Keratinocyte (primary cell): Measurements from ENCODE around the gene PECR. TPM values are rescaled to one million over a fixed set of nuclear protein-coding genes. Genes with fewer than 3 reads are reported as not detected.

ENCODE experiments used
- DNase-seq: peaks from one replicate; pipeline ENCODE4 v3.0.0-alpha.2; 2011; ENCODE audit warnings: low read depth, missing footprints, low spot score
- FAIRE-seq: peaks from 2 replicates; lab custom pipeline; 2011; peaks lifted over from hg19 to GRCh38; lab: Jason Lieb, UNC
- H2AFZ ChIP-seq: 2 replicates; pipeline ENCODE4 v1.6.0; 2012; ENCODE audit warnings: low read length, control low read depth, inconsistent platforms; ENCODE audit not compliant: control insufficient read depth
- H3K27ac ChIP-seq: 2 replicates; pipeline ENCODE4 v1.5.1; 2011; ENCODE audit warnings: low read length; ENCODE audit not compliant: control insufficient read depth, insufficient read depth
- H3K27me3 ChIP-seq: 3 replicates; pipeline ENCODE4 v1.6.0; 2011; ENCODE audit warnings: low read length; ENCODE audit not compliant: control insufficient read depth, insufficient read depth; ENCODE audit errors: extremely low read depth
- H3K36me3 ChIP-seq, 2 experiments: 2 replicates in 1 of 2; 3 replicates in 1 of 2; pipeline ENCODE4 v1.5.1; 2011; ENCODE audit warnings: low read length in 2 of 2, mild to moderate bottlenecking in 1 of 2; ENCODE audit not compliant: control insufficient read depth in 2 of 2, insufficient read depth in 2 of 2; ENCODE audit errors: extremely low read depth in 1 of 2
- H3K4me1 ChIP-seq: 3 replicates; pipeline ENCODE4 v1.5.1; 2011; ENCODE audit warnings: low read length; ENCODE audit not compliant: control insufficient read depth, insufficient read depth; ENCODE audit errors: extremely low read depth
- H3K4me2 ChIP-seq: 3 replicates; pipeline ENCODE4 v1.6.0; 2011; ENCODE audit warnings: low read depth, low read length; ENCODE audit not compliant: control insufficient read depth, insufficient read depth; ENCODE audit errors: extremely low read depth
- H3K4me3 ChIP-seq, 3 experiments: fragments of 200-600 bp in 1 of 3; sonication (generic) in 1 of 3; 2 replicates in 2 of 3; 3 replicates in 1 of 3; pipeline ENCODE4 v1.5.1; 2011 to 2016; ENCODE audit warnings: low read length in 3 of 3, mild to moderate bottlenecking in 3 of 3, control low read depth in 2 of 3, inconsistent platforms in 1 of 3, low read depth in 1 of 3, mixed read lengths in 1 of 3, mixed run types in 1 of 3, moderate library complexity in 1 of 3; ENCODE audit not compliant: control insufficient read depth in 2 of 3, insufficient read depth in 2 of 3; ENCODE audit errors: extremely low read depth in 1 of 3
- H3K79me2 ChIP-seq: 2 replicates; pipeline ENCODE4 v1.6.0; 2012; ENCODE audit warnings: low read length; ENCODE audit not compliant: control insufficient read depth, insufficient read depth
- H3K9ac ChIP-seq: 3 replicates; pipeline ENCODE4 v1.6.0; 2011; ENCODE audit warnings: low read length; ENCODE audit not compliant: control insufficient read depth, insufficient read depth; ENCODE audit errors: extremely low read depth
- H3K9me1 ChIP-seq: 3 replicates; pipeline ENCODE4 v1.6.0; 2011; ENCODE audit warnings: low read length; ENCODE audit not compliant: control insufficient read depth, insufficient read depth; ENCODE audit errors: extremely low read depth
- H3K9me3 ChIP-seq: 2 replicates; pipeline ENCODE4 v1.5.1; 2012; ENCODE audit warnings: low read depth, low read length; ENCODE audit not compliant: control insufficient read depth
- H4K20me1 ChIP-seq: 3 replicates; pipeline ENCODE4 v1.6.0; 2011; ENCODE audit warnings: low read length; ENCODE audit not compliant: control insufficient read depth, insufficient read depth; ENCODE audit errors: extremely low read depth
- CTCF ChIP-seq, 3 experiments: IDR thresholded peaks in 1 of 3; conservative IDR thresholded peaks in 1 of 3; optimal IDR thresholded peaks in 1 of 3; 2 replicates in 2 of 3; 3 replicates in 1 of 3; pipeline versions ENCODE3 to v1.5.1; 2011; ENCODE audit warnings: low read length in 3 of 3, mild to moderate bottlenecking in 3 of 3, moderate library complexity in 2 of 3, control low read depth in 1 of 3, inconsistent platforms in 1 of 3; ENCODE audit not compliant: insufficient read depth in 2 of 3; ENCODE audit errors: extremely low read depth in 1 of 3
- EZH2 ChIP-seq: IDR thresholded peaks from one replicate; pipeline ENCODE4 v1.6.1; 2012; ENCODE audit warnings: inconsistent platforms, mild to moderate bottlenecking, low read length, moderate library complexity
- dilution Hi-C: fragments of 300-500 bp; cut with MboI; formaldehyde crosslinking; loops from one replicate; pipeline ENCODE4 v1.7.0; 2020; ENCODE audit warnings: low sequenced_read_pairs; ENCODE audit not compliant: extremely low pct_ligation_motif_present
- polyA plus RNA-seq, 5 experiments: library from polyadenylated mRNA; depleted of rRNA in 3 of 5; stranded (reverse) in 3 of 5; stranded (forward) in 1 of 5; unstranded in 1 of 5; fragments of >200 nt; gene quantifications; 1 replicate in 1 of 5; 2 replicates in 3 of 5; 3 replicates in 1 of 5; pipeline versions ENCODE4 v1.2.1 to v1.2.3, GENCODE V29; 2011 to 2012; ENCODE audit warnings: missing spikeins in 2 of 5, low read depth in 1 of 5, low replicate concordance in 1 of 5

Gene PECR
- polyA plus RNA-seq, 1 donor (not counting 4 experiments of a cell fraction or from before 2014, with no cell fraction given), result 12.0 TPM

GRCh38 chr2:216001216-216002100 lies 80.2 kb downstream of the PECR start:
- no peaks in the 10 kb centered on the region for H3K27me3 ChIP-seq
- H3K4me1 ChIP-seq, result peaks cover 23% of the 10 kb centered on the region
- no peak overlapping the region for H3K9ac ChIP-seq
- H3K4me3 ChIP-seq, result no peak overlapping the region
- H3K9me3 ChIP-seq, result no peaks in the 10 kb centered on the region
- no peak for DNase-seq
- H3K27ac ChIP-seq, result no peak overlapping the region
- no peaks in the 10 kb centered on the region for H3K9me1 ChIP-seq
- TF ChIP-seq EZH2 (no peak), CTCF (optimal IDR thresholded peaks at IDR 0.05 in 1 of 3, IDR thresholded peaks at IDR 0.05 in 1 of 3, conservative IDR thresholded peaks at IDR 0.05 in 1 of 3; ENCODE audit: extremely low read depth in 1 of 3, insufficient read depth in 2 of 3, low read length in 3 of 3) (no peak)
- H2AFZ ChIP-seq, result no peak overlapping the region
- H3K79me2 ChIP-seq, result peaks cover 68% of the 10 kb centered on the region
- H4K20me1 ChIP-seq, result no peaks in the 10 kb centered on the region
- FAIRE-seq, result no peak
- no peak overlapping the region for H3K4me2 ChIP-seq
- H3K36me3 ChIP-seq, result peaks cover 5 to 7% of the 10 kb centered on the region in 2 experiments
- dilution Hi-C loops, result no loop called here

GRCh38 chr2:215998636-215999035 lies 83.0 kb downstream of the PECR start:
- Histone ChIP-seq H3K9ac (no peak overlapping the region), H2AFZ (no peak overlapping the region), H3K4me3 (no peak overlapping the region), H4K20me1 (no peaks in the 10 kb centered on the region), H3K9me3 (no peaks in the 10 kb centered on the region), H3K27ac (no peak overlapping the region), H3K9me1 (no peaks in the 10 kb centered on the region), H3K27me3 (no peaks in the 10 kb centered on the region), H3K79me2 (peaks cover 55% of the 10 kb centered on the region), H3K4me1 (peaks cover 7% of the 10 kb centered on the region), H3K36me3 (peaks cover 11 to 15% of the 10 kb centered on the region in 2 experiments), H3K4me2 (no peak overlapping the region)
- no peak for FAIRE-seq
- DNase-seq, result no peak
- TF ChIP-seq CTCF (optimal IDR thresholded peaks at IDR 0.05 in 1 of 3, IDR thresholded peaks at IDR 0.05 in 1 of 3, conservative IDR thresholded peaks at IDR 0.05 in 1 of 3; ENCODE audit: extremely low read depth in 1 of 3, insufficient read depth in 2 of 3, low read length in 3 of 3) (no peak), EZH2 (no peak)
- dilution Hi-C loops, result no loop called here
